NB4 (cell line): Measurements from ENCODE around the gene SHISA6.

Experiments used
- CTCF ChIP-seq: IDR thresholded peaks from one replicate; pipeline ENCODE4 v1.5.1; 2012; ENCODE audit warnings: low read depth, low read length
- MAX ChIP-seq: IDR thresholded peaks from 2 replicates; pipeline ENCODE4 v1.6.1; 2011; ENCODE audit warnings: low read depth, low read length
- MYC ChIP-seq: IDR thresholded peaks from 2 replicates; pipeline ENCODE4 v1.6.1; 2011; ENCODE audit warnings: low read depth, low read length
- POLR2A ChIP-seq: IDR thresholded peaks from 2 replicates; pipeline ENCODE4 v1.6.1; 2011; ENCODE audit warnings: mild to moderate bottlenecking; ENCODE audit not compliant: insufficient read length; ENCODE audit errors: extremely low read depth

- TF ChIP-seq CTCF (no peak), POLR2A (no peak), MAX (no peak), MYC (no peak)
These were observed 249.2 kb downstream of the SHISA6 start for GRCh38 chr17:11490171-11490755.
